Sciatic nerve (tissue), 2 donors: ENCODE data around the gene SOD2. TPM values are rescaled to one million over a fixed set of nuclear protein-coding genes. Genes with fewer than 3 reads are reported as not detected.
"Not testable (repeated sequence)": the region's sequence is repeated elsewhere in the genome, so short reads cannot be mapped to it uniquely, and the experiment has no call there.

Experiments used
- ATAC-seq: fragments of 200-7000 bp; cut with Tn5 transposase; one replicate; pipeline ENCODE4 v1.9.1; 2020; ENCODE audit warnings: mild to moderate bottlenecking, moderate library complexity
- DNase-seq: peaks from one replicate; pipeline ENCODE4 v3.0.0-alpha.2; 2020; ENCODE audit warnings: low spot score
- intact Hi-C: fragments of 100-400 bp; cut with DNase I; formaldehyde crosslinking; loops from one replicate; pipeline ENCODE4 v1.14.2; 2022
- total RNA-seq: library from RNA; stranded (reverse); fragmentation: NEBNext Ultra II Directional; extraction: Animal tissue kit (Norgen Biotek cat#: 25700); gene quantifications from one replicate; pipeline ENCODE4 v1.2.1, GENCODE V29; 2021
- donor health status: DM: no; HTN: no; CAD: no.
- donor health status: DM: no; HTN: no; CAD: no.

The SOD2 gene
- total RNA-seq, 1 donor from 2014 or later: 370 TPM

- intact Hi-C loops: no loop called here
- DNase-seq (no peak), ATAC-seq (no peak)
Measured at GRCh38 chr6:159719287-159719686, 26.2 kb upstream of the SOD2 start.

GRCh38 chr6:159718634-159719033, 25.6 kb upstream of the SOD2 start:
- intact Hi-C loops: no loop called here
- no peak for DNase-seq
- ATAC-seq: no peak

- ATAC-seq (peak; percentile 97), DNase-seq (no peak)
- intact Hi-C loops: no loop called here
Measured at GRCh38 chr6:159716247-159717096, 23.4 kb upstream of the SOD2 start.

GRCh38 chr6:159715605-159716004, 22.6 kb upstream of the SOD2 start:
- ATAC-seq: no peak

DNA sequence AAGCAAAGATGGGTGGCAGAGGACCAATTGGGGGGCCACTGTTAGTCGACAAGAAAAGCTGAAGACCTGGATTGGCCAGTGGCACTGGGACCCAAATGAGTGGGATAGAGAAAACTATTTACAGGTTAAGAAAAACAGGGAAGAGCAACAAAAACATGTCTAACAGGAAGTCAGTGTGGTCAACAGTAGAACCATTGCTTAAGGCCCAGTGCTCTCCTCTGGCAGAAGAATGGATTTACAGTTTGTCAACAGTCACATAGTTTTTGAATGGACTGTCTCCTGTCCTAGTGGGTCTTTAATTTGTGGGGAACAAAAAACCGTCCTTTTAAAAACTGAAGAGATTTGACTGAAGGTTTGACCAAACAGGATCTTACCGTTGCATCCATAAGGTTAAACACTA, 22.1 kb upstream of the SOD2 start:
- no peak for DNase-seq
- ATAC-seq: no peak

More at GRCh38 chr6:159715605-159716004, 22.6 kb upstream of the SOD2 start:
- no peak for DNase-seq
- intact Hi-C loops: no loop called here

GRCh38 chr6:159714404-159714803, 21.4 kb upstream of the SOD2 start:
- intact Hi-C loops: no loop called here
- no peak for DNase-seq

More for the DNA sequence above, 22.1 kb upstream of the SOD2 start:
- intact Hi-C loops: no loop called here

GRCh38 chr6:159713984-159714383, 20.9 kb upstream of the SOD2 start:
- intact Hi-C loops: no loop called here
- DNase-seq (no peak), ATAC-seq (no peak)

More at GRCh38 chr6:159714404-159714803, 21.4 kb upstream of the SOD2 start:
- ATAC-seq: no peak

- DNase-seq, ATAC-seq, intact Hi-C loops: not testable (repeated sequence)
Measured at GRCh38 chr6:159712389-159712788, 19.3 kb upstream of the SOD2 start.

GRCh38 chr6:159710603-159711002, 17.6 kb upstream of the SOD2 start:
- intact Hi-C loops, ATAC-seq, DNase-seq: not testable (repeated sequence)

DNA sequence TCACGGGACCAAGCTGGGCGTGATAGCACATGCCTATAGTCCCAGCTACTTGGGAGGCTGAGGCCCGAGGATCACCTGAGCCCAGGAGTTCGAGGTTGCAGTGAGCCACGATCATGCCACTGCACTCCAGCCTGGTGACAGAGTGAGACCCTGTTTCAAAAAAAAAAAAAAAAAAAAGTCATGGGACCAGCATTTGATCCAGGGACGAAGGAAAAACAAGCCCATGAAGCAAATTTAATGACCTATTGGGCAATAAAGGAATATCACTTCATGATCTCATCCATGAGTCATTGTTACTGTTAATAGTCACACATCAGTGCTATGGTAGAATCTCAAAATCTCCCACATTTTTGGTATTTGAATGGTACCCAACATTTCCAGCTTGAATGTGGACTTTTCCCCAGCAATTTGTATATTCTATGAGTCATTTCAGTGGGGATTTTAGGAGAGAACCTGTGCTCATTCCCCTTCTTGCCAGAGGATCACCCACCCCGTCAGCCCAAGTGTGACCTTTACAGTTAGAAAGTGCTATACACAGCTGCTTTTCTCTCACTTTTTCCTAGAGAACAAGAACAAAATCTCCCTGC, 8.5 kb upstream of the SOD2 start:
- DNase-seq (no peak), ATAC-seq (peak; percentile 95)
- intact Hi-C loops: no loop called here

- DNase-seq (no peak), ATAC-seq (peak; percentile 25)
- intact Hi-C loops: no loop called here
Measured at GRCh38 chr6:159700970-159701369, 7.9 kb upstream of the SOD2 start.

GRCh38 chr6:159695984-159696383, 2.9 kb upstream of the SOD2 start:
- ATAC-seq (no peak), DNase-seq (no peak)
- intact Hi-C loops: no loop called here

GRCh38 chr6:159693894-159694545, 979 bp upstream of the SOD2 start:
- intact Hi-C loops: loop anchor here (2.0 kb wide), 1 partner anchor 33 kb away; the partner anchor contains the start of gene WTAP
- peak; percentile 34 for ATAC-seq
- DNase-seq: no peak

DNA sequence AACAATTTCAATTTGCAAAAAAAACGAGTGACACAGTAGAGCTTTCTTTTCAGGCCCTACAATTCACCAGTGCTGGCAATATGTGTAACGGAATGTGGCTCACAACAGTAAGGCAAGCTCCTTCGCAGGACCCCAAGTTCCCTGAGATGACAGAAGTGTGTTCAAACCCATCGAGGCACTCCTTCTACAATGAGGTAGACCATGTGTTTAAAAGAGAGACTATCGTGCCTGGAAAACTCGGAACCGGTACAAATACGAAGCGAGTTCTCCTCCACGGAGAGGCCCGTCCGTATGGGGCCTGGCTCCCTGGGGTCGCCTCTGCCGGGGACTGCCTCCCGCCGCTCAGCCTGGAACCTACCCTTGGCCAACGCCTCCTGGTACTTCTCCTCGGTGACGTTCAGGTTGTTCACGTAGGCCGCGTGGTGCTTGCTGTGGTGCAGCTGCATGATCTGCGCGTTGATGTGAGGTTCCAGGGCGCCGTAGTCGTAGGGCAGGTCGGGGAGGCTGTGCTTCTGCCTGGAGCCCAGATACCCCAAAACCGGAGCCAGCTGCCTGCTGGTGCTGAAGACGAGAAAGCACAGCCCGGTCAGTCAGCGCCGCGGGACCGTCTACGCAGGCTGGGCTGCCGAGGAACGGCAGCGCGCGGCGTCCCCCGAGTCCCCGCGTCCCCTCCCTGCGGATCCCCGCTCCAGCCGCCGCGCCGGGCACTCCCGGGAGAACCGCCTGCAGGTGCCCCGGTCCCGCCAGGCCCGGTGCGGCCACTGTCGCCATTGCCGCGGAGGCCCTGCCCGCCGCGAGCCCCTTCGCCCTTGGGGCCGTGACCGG, 526 bp downstream of the SOD2 start:
- DNase-seq: peak; percentile 70
- peak; percentile 49 for ATAC-seq
- intact Hi-C loops: loop anchor here (2.0 kb wide), 1 partner anchor 34 kb away; the partner anchor contains the start of gene WTAP

GRCh38 chr6:159691963-159692287, 1.1 kb downstream of the SOD2 start:
- DNase-seq: no peak
- ATAC-seq: no peak
- intact Hi-C loops: loop anchor here (2.0 kb wide), 1 partner anchor 35 kb away; the partner anchor contains the start of gene WTAP

GRCh38 chr6:159691133-159691962, 1.7 kb downstream of the SOD2 start:
- no peak for DNase-seq
- intact Hi-C loops: no loop called here
- peak; percentile 41 for ATAC-seq

GRCh38 chr6:159690135-159690534, 2.9 kb downstream of the SOD2 start:
- DNase-seq, ATAC-seq, intact Hi-C loops: not testable (repeated sequence)

DNA sequence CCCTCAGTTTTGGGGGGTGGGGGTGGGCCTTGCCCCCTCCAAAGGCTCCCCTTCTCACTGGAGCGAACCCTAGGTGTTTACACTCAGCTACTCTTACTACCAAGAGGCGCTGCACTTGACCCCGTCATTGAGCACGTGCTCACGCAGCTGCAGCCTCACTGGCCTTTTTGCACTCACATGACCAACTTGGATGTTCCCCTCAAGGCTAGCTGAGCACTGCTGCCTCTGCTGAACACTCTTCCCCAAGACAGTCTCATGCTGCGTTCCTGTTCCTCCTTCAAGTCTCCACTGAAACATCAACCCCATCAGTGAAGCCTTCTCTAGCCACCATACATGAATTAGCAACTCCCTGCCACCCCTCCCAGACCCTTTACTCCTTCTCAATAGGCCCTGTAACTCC, 4.0 kb downstream of the SOD2 start:
- intact Hi-C loops: no loop called here
- no peak for DNase-seq
- no peak for ATAC-seq
